Liver (tissue), 3 donors: ENCODE measurements around the gene TJP1.

Source experiments
- EGR1 ChIP-seq, 2 donors: IDR thresholded peaks; 2 replicates each; pipeline ENCODE4 v1.6.1; 2016 to 2018; ENCODE audit warnings: antibody characterized with exemption in 2 of 2, low read depth in 2 of 2
- GABPA ChIP-seq, 2 donors: IDR thresholded peaks in 1 of 2; conservative IDR thresholded peaks in 1 of 2; 2 replicates each; pipeline ENCODE4 v1.6.1; 2016; ENCODE audit warnings: antibody characterized with exemption in 2 of 2, mild to moderate bottlenecking in 1 of 2, moderate library complexity in 1 of 2
- JUND ChIP-seq, 2 donors: IDR thresholded peaks; 2 replicates each; pipeline ENCODE4 v1.6.1; 2016; ENCODE audit warnings: antibody characterized with exemption in 2 of 2
- NR2F2 ChIP-seq: IDR thresholded peaks from 2 replicates; pipeline ENCODE4 v1.6.1; 2016; ENCODE audit warnings: antibody characterized with exemption
- RAD21 ChIP-seq, 2 donors: IDR thresholded peaks; 2 replicates each; pipeline ENCODE4 v1.6.1; 2016; ENCODE audit warnings: antibody characterized with exemption in 2 of 2, mild to moderate bottlenecking in 2 of 2
- TAF1 ChIP-seq: conservative IDR thresholded peaks from 2 replicates; pipeline ENCODE4 v1.6.1; 2016; ENCODE audit warnings: antibody characterized with exemption, mild to moderate bottlenecking
- TF ChIP-seq, protein P1 (sequence below): fragments of 150-350 bp; IDR thresholded peaks from 2 replicates; pipeline ENCODE4 v1.5.1; 2017; ENCODE audit warnings: improper control_type of control experiment, low read depth, low read length; ENCODE audit not compliant: missing input control
- TF ChIP-seq, protein P2 (sequence below): IDR thresholded peaks from 2 replicates; pipeline ENCODE4 v1.6.1; 2016; ENCODE audit warnings: antibody characterized with exemption, mild to moderate bottlenecking
- TF ChIP-seq, protein P3 (sequence below): IDR thresholded peaks from 2 replicates; pipeline ENCODE4 v1.6.1; 2016; ENCODE audit warnings: antibody characterized with exemption
- TF ChIP-seq, protein P4 (sequence below): IDR thresholded peaks from 2 replicates; pipeline ENCODE4 v1.6.1; 2016; ENCODE audit warnings: antibody characterized with exemption
- TF ChIP-seq, protein P5 (sequence below): IDR thresholded peaks from 2 replicates; pipeline ENCODE4 v1.6.1; 2016; ENCODE audit warnings: antibody characterized with exemption
- donor health status: healthy.
- donor health status: healthy.

DNA sequence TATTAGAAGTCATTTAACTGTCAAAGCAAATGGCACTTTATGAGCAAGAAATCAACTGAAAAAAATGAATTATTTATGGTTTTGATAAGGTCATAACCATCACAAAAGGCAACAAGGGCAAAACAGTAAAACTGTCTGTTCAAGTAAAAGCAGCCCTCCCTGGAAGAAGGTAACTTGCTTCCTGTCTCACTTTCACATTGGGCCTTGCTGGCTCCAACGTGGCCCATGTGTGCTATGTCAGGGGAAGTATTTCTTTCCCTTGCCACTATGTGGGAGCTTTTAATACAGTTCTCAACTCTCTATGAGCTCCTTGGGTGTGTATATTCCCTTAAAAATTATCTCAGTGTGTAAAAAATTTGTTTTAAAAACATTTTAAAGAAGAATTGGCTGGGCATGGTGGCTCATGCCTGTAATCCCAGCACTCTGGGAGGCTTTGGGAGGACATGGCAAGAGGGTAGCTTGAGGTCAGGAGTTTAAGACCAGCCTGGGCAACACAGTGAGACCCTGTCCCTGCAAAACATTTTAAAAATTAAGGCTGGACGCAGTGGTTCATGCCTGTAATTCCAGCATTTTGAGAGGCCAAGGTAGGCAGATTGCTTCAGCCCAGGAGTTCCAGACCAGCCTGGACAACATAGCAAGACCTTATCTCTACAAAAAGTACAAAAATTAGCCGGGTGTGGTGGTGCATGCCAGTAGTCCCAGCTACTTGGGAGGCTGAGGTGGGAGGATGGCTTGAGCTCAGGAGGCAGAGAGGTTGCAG lies 45.2 kb upstream of the TJP1 start:
- TF ChIP-seq, protein P1, sequence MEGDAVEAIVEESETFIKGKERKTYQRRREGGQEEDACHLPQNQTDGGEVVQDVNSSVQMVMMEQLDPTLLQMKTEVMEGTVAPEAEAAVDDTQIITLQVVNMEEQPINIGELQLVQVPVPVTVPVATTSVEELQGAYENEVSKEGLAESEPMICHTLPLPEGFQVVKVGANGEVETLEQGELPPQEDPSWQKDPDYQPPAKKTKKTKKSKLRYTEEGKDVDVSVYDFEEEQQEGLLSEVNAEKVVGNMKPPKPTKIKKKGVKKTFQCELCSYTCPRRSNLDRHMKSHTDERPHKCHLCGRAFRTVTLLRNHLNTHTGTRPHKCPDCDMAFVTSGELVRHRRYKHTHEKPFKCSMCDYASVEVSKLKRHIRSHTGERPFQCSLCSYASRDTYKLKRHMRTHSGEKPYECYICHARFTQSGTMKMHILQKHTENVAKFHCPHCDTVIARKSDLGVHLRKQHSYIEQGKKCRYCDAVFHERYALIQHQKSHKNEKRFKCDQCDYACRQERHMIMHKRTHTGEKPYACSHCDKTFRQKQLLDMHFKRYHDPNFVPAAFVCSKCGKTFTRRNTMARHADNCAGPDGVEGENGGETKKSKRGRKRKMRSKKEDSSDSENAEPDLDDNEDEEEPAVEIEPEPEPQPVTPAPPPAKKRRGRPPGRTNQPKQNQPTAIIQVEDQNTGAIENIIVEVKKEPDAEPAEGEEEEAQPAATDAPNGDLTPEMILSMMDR, result no peak
- TF ChIP-seq NR2F2 (no peak), RAD21 (IDR thresholded peaks at IDR 0.05) (no peak), TAF1 (no peak), JUND (IDR thresholded peaks at IDR 0.05) (no peak), EGR1 (IDR thresholded peaks at IDR 0.05; ENCODE audit: low read depth in 2 of 2) (no peak), GABPA (IDR thresholded peaks at IDR 0.05 in 1 of 2, conservative IDR thresholded peaks at IDR 0.05 in 1 of 2) (no peak)
- TF ChIP-seq, protein P2, sequence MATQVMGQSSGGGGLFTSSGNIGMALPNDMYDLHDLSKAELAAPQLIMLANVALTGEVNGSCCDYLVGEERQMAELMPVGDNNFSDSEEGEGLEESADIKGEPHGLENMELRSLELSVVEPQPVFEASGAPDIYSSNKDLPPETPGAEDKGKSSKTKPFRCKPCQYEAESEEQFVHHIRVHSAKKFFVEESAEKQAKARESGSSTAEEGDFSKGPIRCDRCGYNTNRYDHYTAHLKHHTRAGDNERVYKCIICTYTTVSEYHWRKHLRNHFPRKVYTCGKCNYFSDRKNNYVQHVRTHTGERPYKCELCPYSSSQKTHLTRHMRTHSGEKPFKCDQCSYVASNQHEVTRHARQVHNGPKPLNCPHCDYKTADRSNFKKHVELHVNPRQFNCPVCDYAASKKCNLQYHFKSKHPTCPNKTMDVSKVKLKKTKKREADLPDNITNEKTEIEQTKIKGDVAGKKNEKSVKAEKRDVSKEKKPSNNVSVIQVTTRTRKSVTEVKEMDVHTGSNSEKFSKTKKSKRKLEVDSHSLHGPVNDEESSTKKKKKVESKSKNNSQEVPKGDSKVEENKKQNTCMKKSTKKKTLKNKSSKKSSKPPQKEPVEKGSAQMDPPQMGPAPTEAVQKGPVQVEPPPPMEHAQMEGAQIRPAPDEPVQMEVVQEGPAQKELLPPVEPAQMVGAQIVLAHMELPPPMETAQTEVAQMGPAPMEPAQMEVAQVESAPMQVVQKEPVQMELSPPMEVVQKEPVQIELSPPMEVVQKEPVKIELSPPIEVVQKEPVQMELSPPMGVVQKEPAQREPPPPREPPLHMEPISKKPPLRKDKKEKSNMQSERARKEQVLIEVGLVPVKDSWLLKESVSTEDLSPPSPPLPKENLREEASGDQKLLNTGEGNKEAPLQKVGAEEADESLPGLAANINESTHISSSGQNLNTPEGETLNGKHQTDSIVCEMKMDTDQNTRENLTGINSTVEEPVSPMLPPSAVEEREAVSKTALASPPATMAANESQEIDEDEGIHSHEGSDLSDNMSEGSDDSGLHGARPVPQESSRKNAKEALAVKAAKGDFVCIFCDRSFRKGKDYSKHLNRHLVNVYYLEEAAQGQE, result no peak
- TF ChIP-seq, protein P3, sequence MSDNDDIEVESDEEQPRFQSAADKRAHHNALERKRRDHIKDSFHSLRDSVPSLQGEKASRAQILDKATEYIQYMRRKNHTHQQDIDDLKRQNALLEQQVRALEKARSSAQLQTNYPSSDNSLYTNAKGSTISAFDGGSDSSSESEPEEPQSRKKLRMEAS, result no peak
- TF ChIP-seq, protein P4, sequence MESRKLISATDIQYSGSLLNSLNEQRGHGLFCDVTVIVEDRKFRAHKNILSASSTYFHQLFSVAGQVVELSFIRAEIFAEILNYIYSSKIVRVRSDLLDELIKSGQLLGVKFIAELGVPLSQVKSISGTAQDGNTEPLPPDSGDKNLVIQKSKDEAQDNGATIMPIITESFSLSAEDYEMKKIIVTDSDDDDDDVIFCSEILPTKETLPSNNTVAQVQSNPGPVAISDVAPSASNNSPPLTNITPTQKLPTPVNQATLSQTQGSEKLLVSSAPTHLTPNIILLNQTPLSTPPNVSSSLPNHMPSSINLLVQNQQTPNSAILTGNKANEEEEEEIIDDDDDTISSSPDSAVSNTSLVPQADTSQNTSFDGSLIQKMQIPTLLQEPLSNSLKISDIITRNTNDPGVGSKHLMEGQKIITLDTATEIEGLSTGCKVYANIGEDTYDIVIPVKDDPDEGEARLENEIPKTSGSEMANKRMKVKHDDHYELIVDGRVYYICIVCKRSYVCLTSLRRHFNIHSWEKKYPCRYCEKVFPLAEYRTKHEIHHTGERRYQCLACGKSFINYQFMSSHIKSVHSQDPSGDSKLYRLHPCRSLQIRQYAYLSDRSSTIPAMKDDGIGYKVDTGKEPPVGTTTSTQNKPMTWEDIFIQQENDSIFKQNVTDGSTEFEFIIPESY, result no peak
- TF ChIP-seq, protein P5, sequence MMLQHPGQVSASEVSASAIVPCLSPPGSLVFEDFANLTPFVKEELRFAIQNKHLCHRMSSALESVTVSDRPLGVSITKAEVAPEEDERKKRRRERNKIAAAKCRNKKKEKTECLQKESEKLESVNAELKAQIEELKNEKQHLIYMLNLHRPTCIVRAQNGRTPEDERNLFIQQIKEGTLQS, result no peak
